HS-27A (cell line): ENCODE data around the gene MIGA1.
A peak's percentile ranks its signal among the peaks of the same experiment; 100 is the strongest.
"Not testable (repeated sequence)": the region's sequence is repeated elsewhere in the genome, so short reads cannot be mapped to it uniquely, and the experiment has no call there.

Experiments used
- DNase-seq: peaks from one replicate; pipeline ENCODE4 v3.0.0-alpha.2; 2012; ENCODE audit warnings: low read depth, missing footprints

The MIGA1 gene

GRCh38 chr1:77797991-77798390 lies 18.5 kb downstream of the MIGA1 start:
- no peak for DNase-seq

DNA sequence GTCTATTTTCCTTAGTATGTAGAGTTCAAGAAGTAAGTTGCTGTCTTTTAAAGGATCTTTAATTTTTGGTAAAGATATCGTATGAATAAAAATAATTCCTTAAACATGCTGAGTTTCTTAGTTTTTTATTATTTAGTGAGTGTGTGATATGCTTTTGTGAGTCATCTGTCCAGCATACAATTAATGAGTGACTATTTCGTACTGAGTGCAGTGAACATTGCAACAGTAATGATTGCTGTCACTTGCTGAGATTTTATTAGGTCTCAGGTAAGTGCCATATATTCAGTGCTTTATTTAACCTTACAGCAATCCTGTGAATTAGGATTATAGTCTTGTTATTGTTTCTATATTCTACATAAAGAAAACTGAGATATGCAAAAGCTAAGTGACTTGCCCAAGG lies 22.6 kb downstream of the MIGA1 start:
- no peak for DNase-seq

- DNase-seq = no peak
These were observed 23.9 kb downstream of the MIGA1 start for GRCh38 chr1:77803371-77803770.

DNA sequence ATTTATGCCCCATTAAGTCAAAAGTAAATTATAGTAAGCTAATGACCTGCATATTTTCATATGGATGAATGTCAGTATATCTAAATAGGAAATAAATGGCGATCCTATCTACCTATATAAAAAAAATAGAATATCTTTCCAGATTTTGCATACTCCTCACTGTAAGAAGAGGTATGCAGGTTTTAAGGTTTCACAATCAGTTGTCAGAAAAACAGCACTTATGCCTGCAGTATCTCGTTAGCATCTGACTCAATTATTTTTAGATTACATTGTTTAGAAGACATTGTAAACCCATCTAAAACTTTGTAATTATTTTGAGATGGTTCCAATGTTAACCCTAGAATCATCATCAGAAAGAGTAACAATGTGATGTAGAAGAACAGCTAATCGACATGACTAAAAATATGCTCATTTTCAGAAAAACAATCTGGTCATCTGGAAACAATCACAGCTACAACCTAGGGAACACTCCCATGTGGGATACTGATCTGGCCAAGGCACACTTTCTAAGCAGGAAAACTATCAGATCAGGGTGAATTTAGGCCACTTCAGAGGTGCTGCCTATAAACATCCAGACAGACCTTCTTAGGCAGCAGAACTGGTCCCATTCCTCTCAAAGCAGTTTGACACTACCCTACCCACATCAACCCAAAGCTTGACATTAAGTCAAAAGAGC lies 30.5 kb downstream of the MIGA1 start:
- not testable (repeated sequence) for DNase-seq

DNA sequence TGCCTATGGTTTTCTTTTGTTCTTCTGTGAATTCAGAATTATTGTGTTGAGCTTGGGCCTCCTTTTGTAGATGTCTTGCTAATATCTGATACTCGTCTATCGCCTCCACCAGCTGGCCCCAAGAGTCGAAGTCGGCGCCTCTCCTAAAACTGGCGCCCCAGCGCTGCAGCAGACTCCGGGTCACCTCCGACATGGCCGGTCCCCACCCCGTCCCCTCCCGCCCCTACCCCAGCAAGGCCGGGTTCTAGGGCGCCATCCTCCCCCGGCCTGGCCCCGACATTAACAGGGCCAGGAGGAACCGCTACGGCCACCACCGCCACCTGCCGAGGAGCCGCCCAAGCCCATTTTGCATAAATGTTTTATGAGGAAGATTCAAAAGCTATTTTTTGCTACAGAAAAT lies 32.1 kb downstream of the MIGA1 start:
- not testable (repeated sequence) for DNase-seq

DNA sequence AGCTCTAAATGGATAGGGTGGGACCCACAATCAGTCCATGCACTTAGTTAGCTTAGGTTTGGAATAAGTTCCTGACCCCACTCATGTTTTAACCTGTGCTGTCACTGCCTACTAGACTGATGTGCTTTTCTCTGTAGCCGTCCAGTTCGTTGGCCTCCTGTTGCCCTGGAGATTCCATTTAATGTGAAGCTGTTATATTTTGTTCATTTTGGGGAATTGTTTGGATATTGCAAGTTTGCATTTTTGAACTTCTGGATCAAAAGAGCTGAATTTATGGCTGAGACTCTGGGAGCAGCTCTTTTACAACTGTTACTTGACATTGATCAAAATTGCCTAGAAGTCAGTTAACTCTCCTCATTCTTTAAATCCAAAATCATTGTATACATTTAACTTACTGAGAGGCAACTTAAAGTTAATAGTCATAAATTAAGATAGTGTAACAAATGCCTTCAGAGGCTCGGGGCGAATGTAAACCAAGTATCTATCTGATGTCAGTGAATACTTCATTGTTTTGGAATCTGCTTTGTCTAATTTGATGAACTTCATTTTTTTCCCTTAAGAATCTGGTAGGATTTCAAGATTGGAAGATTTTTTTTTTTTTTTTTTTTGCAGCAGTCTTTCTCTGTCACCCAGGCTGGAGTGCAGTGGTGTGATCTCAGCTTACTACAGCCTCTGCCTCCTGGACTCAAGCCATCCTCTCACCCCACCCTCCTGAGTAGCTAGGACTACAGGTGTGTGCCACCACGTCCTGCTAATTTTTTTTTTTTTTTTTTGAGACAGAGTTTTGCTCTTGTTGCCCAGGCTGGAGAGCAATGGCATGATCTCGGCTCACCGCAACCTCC lies 38.1 kb downstream of the MIGA1 start:
- no peak for DNase-seq

GRCh38 chr1:77820121-77820520 lies 40.7 kb downstream of the MIGA1 start:
- no peak for DNase-seq

DNA sequence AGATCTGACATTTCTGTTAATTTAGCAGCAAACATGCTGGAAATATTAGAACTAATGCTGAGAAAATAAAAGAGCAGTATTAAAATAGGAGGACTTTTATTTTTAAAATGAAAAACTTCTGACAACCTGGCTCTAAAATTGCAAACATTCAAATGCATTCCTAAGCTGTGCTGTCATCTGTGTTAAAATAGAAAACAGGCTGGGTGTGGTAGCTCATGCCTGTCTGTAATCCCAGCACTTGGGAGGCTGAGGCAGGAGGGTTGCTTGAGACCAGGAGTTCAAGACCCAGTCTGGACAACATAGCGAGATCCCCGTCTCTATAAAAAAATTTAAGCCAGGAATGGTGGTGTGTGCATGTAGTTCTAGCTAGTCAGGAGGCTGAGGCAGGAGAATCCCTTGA lies 44.6 kb downstream of the MIGA1 start:
- peak; percentile 59 for DNase-seq

GRCh38 chr1:77824694-77825093 lies 45.2 kb downstream of the MIGA1 start:
- DNase-seq = no peak

DNA sequence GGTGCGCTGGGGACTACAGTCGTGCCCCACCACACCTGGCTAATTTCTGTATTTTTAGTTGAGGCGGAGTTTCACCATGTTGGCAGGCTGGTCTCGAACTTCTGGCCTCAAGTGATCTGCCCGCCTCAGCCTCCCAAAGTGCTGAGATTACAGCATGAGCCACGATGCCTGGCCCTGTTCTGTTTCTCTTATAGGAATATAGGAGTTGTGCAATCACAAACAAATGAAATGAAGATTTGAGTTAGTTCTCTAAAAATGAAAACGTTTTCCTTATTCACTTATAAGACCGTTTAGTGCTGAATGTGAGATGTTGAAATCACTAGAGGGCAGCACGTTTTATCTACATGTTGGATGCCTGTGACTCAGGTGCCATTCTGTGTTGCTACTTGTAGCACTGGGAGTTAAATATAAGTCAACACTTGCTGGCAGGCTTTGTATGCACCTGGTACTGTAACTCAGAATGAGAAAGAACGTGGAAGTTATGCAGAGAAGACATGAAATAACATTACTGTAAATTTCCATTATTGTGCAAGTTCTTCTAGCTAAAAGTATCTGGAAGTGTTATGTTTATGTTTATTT lies 45.8 kb downstream of the MIGA1 start:
- peak; percentile 34 for DNase-seq

GRCh38 chr1:77826851-77827250 lies 47.4 kb downstream of the MIGA1 start:
- not testable (repeated sequence) for DNase-seq

DNA sequence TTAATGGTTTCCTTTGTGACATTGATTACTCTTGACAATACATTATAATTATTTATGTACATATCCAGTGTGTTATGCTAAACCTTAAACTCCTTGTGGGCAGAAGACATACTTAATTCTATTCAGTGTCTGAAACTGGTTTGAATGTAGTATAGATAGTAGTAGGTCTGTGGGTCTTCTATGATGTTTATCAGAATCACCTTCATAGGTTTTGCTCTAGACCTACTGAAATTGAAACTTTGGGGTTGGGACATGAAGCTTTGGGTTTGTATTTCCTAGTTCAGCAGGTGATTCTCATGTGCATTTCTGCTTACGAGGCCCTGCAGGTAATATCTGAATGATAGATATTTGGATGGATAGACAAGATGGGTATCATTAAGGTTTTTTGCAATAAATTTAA lies 48.6 kb downstream of the MIGA1 start:
- no peak for DNase-seq

GRCh38 chr1:77829851-77830250 lies 50.4 kb downstream of the MIGA1 start:
- DNase-seq = no peak

DNA sequence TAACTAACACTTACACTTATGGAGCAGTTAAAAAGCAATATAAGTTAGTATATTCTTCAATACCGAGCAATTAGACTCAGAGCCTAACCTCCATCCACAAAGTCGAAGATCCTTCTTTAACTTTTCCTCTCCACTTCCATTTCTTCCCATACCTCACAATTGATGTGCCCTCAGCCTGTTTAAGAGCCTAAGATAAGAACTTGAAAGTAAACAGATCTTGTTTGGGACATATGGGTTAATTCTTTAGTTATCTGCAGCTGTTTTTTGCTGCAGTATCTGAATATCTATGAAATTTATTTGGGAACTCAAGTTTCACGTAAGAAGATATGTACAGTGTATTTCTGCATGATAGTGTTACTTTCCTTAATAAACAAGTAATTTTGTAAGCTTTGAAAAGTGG lies 51.5 kb downstream of the MIGA1 start:
- no peak for DNase-seq

- DNase-seq = no peak
These were observed 52.1 kb downstream of the MIGA1 start for GRCh38 chr1:77831566-77831965.

DNA sequence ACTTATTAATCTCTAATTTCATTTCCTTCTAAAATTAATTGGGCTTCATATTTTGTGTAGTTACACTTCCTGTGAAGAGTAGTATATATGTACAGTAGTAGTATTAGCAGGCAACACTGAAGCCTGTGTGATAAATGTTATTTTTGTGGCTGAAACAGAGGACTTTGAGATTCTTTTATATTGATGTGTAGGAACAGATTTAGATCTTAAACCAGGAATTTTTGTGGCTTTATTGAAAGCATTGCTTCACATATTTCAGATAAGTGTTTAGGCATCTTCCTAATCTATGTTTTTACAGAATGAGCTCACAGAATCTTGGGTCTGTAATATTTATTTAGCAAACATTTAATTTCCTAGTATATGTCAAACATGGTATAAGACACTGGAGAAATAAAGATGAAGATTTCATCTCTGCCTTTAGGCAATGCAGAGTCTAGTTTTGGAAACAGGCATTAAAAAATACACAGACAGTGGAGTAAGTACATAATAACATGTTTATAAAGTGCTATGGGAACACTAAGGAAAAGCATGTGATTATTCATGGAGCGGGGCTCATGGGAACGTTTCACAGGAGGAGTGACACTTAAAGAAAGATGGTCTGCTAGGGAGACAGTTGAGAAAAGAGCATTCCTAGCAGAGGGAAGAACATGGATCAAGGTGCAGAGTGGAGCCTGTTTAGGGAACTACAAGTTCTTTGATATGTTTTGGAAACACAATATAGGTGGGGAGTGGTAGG lies 52.7 kb downstream of the MIGA1 start:
- DNase-seq = peak; percentile 53

DNA sequence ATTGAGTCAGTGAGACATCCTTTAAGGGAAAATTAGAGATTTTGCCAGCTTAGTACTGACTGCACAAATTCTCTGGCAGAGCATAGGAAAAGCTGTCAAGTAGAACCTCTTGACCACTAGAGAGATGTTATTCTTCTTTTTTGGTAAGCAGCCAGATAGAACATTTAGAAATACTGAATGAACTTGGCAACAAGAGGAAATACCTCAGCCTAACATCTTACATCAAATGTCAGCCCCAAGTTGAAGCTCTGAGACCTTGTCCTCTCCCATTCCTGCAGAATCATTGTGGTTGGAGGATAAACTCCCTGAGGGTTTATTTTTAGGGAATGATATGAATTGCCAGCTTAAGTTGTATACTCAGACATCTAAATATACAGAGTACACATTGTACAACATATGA lies 53.5 kb downstream of the MIGA1 start:
- peak; percentile 72 for DNase-seq

- DNase-seq = no peak
These were observed 54.2 kb downstream of the MIGA1 start for GRCh38 chr1:77833521-77834100.

- DNase-seq = no peak
These were observed 55.4 kb downstream of the MIGA1 start for GRCh38 chr1:77834771-77835334.

DNA sequence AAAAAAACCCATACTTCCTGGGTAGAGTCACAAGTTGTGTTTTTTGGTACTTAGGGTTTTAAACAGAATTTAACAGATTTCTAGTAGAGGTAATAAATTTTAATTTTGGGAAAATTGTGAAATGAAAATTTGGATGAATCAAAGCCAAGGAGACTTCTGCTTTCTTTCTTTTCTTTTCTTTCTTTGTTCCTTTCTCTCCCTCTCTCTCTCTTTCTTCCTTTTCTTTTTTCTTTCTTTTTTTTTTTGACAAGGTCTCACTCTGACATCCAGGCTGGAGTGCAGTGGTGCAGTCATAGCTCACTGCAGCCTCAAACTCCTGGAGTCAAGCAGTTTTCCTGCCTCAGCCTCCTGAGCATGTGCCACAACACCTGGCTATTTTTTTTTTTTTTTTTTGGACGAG lies 62.1 kb downstream of the MIGA1 start:
- no peak for DNase-seq

GRCh38 chr1:77845951-77846350 lies 66.5 kb downstream of the MIGA1 start:
- DNase-seq = no peak

DNA sequence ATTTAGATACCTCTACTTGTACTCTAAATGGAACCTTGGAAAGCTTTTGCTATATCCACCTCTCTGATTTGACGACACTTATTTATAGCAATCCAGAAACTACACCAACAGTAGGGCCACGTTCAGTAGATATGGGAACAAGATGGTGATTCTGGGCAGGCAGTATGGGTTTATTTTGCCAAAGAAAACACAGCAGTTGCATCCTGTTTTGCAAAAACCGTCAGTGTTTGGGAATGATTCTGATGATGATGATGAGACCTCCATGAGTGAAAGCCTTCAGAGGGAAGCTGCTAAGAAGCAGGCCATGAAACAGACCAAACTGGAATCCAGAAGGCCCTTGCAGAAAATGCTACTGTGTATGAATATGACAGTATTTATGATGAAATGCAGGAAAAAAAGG lies 67.5 kb downstream of the MIGA1 start:
- no peak for DNase-seq
